ENCODE measurements around the gene TNNT3.

DNA sequence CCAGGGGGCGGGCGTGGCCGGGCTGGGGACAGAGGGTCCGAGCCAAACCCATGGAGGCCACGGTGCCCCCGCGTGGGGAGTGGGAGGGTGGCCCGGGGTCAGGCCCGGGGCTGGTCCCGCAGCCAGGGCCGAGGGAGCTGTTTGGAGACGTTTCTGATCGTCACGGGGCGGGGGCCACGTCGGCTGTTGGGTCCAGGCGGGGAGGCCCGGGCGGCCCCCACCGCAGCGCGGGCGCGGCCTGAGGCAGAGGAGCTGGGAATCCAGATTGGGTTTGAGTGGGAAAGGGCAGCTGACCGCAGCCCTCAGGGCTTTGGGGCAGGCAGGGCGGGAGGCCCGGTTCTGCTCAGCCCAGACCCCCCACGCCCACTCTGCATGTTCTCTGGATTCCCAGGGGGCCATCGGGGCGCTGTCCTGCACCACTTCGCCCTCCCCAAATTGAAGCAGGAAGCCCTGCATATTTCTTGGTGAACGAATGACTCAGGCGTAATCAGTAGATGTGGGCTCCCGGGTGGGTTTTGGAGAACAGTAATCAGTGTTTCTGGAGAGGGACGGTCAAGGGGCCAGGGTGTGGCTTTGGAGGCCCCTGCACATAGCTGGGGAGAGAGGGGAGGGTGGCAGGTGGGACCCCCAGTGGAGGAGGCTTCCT lies 28.2 kb downstream of the TNNT3 start:
- TF ChIP-seq CTCF (conservative IDR thresholded peaks at IDR 0.05) (no peak), EZH2 (IDR thresholded peaks at IDR 0.05; ENCODE audit: low read depth) (no peak)
